ENCODE results near the gene TRIM7. TPM values are rescaled to one million over a fixed set of nuclear protein-coding genes. Genes with fewer than 3 reads are reported as not detected.
A peak's percentile ranks its signal among the peaks of the same experiment; 100 is the strongest.

The TRIM7 gene
- total RNA-seq, 2 donors from 2014 or later, result not detected

- H3K9me3 Mint-ChIP-seq, result no peaks in the 10 kb centered on the region
- H3K27ac Mint-ChIP-seq, result no peak overlapping the region
- Histone ChIP-seq H3K27me3 (ENCODE audit: control insufficient read depth, insufficient read depth, low read length, poor library complexity, severe bottlenecking) (peaks cover 72% of the 10 kb centered on the region), H3K27ac (ENCODE audit: low read depth, low read length) (no peak overlapping the region), H3K9ac (ENCODE audit: extremely low read depth, low read length, poor library complexity, severe bottlenecking) (no peak overlapping the region), H3K9me3 (ENCODE audit: control insufficient read depth, low read length) (no peaks in the 10 kb centered on the region), H3K4me1 (ENCODE audit: control insufficient read depth, insufficient read depth, low read length) (peaks cover 4% of the 10 kb centered on the region), H3K4me3 (ENCODE audit: low read length) (no peak overlapping the region), H3K36me3 (ENCODE audit: control insufficient read depth, insufficient read depth, low read length) (no peaks in the 10 kb centered on the region)
- peaks cover 82% of the 10 kb centered on the region for H3K27me3 Mint-ChIP-seq (ENCODE audit: insufficient read depth)
- DNase-seq, result no peak
- WGBS, 2 experiments (ENCODE audit: insufficient coverage in 1 of 2, insufficient read length in 1 of 2), result 86 to 93% methylated on average over 8 to 11 of the region's 11 CpGs
- H3K4me3 Mint-ChIP-seq, result peak overlapping the region; percentile 87
- H3K4me1 Mint-ChIP-seq, result peaks cover 11% of the 10 kb centered on the region
- no peak for TF ChIP-seq CTCF (conservative IDR thresholded peaks at IDR 0.05)
- H3K36me3 Mint-ChIP-seq (ENCODE audit: low read depth), result no peaks in the 10 kb centered on the region
These were observed 1.8 kb downstream of the TRIM7 start for GRCh38 chr5:181203093-181203711.

- TF ChIP-seq CTCF (conservative IDR thresholded peaks at IDR 0.05), result no peak
- no peaks in the 10 kb centered on the region for H3K36me3 Mint-ChIP-seq (ENCODE audit: low read depth)
- H3K27ac Mint-ChIP-seq, result no peak overlapping the region
- H3K4me3 ChIP-seq (ENCODE audit: low read length), result no peak overlapping the region
- H3K9ac ChIP-seq (ENCODE audit: extremely low read depth, low read length, poor library complexity, severe bottlenecking), result no peak overlapping the region
- peaks cover 9% of the 10 kb centered on the region for H3K4me1 Mint-ChIP-seq
- peaks cover 4% of the 10 kb centered on the region for H3K4me1 ChIP-seq (ENCODE audit: control insufficient read depth, insufficient read depth, low read length)
- H3K9me3 Mint-ChIP-seq, result no peaks in the 10 kb centered on the region
- WGBS, 2 experiments (ENCODE audit: insufficient coverage in 1 of 2, insufficient read length in 1 of 2), result 54 to 56% methylated on average over 4 of the region's 4 CpGs
- no peaks in the 10 kb centered on the region for H3K9me3 ChIP-seq (ENCODE audit: control insufficient read depth, low read length)
- peaks cover 65% of the 10 kb centered on the region for H3K27me3 ChIP-seq (ENCODE audit: control insufficient read depth, insufficient read depth, low read length, poor library complexity, severe bottlenecking)
- no peak overlapping the region for H3K27ac ChIP-seq (ENCODE audit: low read depth, low read length)
- no peak overlapping the region for H3K4me3 Mint-ChIP-seq
- H3K27me3 Mint-ChIP-seq (ENCODE audit: insufficient read depth), result peaks cover 88% of the 10 kb centered on the region
- DNase-seq, result no peak
- H3K36me3 ChIP-seq (ENCODE audit: control insufficient read depth, insufficient read depth, low read length), result no peaks in the 10 kb centered on the region
These were observed 4.2 kb downstream of the TRIM7 start for GRCh38 chr5:181200816-181201215.

GRCh38 chr5:181199881-181200638, 4.9 kb downstream of the TRIM7 start:
- Histone ChIP-seq H3K9me3 (ENCODE audit: control insufficient read depth, low read length) (no peaks in the 10 kb centered on the region), H3K36me3 (ENCODE audit: control insufficient read depth, insufficient read depth, low read length) (no peaks in the 10 kb centered on the region), H3K9ac (ENCODE audit: extremely low read depth, low read length, poor library complexity, severe bottlenecking) (no peak overlapping the region), H3K27ac (ENCODE audit: low read depth, low read length) (no peak overlapping the region), H3K4me3 (ENCODE audit: low read length) (no peak overlapping the region), H3K4me1 (ENCODE audit: control insufficient read depth, insufficient read depth, low read length) (peaks cover 4% of the 10 kb centered on the region), H3K27me3 (ENCODE audit: control insufficient read depth, insufficient read depth, low read length, poor library complexity, severe bottlenecking) (peaks cover 57% of the 10 kb centered on the region)
- WGBS, 2 experiments (ENCODE audit: insufficient coverage in 1 of 2, insufficient read length in 1 of 2), result 88 to 91% methylated on average over 7 to 12 of the region's 12 CpGs
- Mint-ChIP-seq H3K9me3 (no peaks in the 10 kb centered on the region), H3K27me3 (ENCODE audit: insufficient read depth) (peaks cover 85% of the 10 kb centered on the region), H3K4me1 (peaks cover 5% of the 10 kb centered on the region), H3K27ac (no peak overlapping the region), H3K4me3 (no peak overlapping the region), H3K36me3 (ENCODE audit: low read depth) (no peaks in the 10 kb centered on the region)
- TF ChIP-seq CTCF (conservative IDR thresholded peaks at IDR 0.05), result no peak
- no peak for DNase-seq
